B cell (primary cell): Measurements from ENCODE around the gene PTH2. TPM values are rescaled to one million over a fixed set of nuclear protein-coding genes. Genes with fewer than 3 reads are reported as not detected.
A peak's percentile ranks its signal among the peaks of the same experiment; 100 is the strongest.

Source experiments
- ATAC-seq: fragments of 200-7000 bp; cut with Tn5 transposase; one replicate; pipeline ENCODE4 v1.10.0; 2021; ENCODE audit warnings: low read depth, mild to moderate bottlenecking, moderate number of reproducible peaks, moderate library complexity
- CTCF ChIA-PET: fragments of 350-600 bp; sonication (Branson Sonifier 250); formaldehyde crosslinking; loops from one replicate; lab custom pipeline; 2021; ENCODE audit warnings: antibody characterized with exemption, inconsistent platforms; lab: Charles Lee
- POLR2A ChIA-PET: fragments of 350-600 bp; sonication (Branson Sonifier 250); formaldehyde crosslinking; loops from one replicate; lab custom pipeline; 2021; ENCODE audit warnings: antibody characterized with exemption; lab: Charles Lee
- DNase-seq: peaks from one replicate; pipeline ENCODE4 v3.0.0; 2013
- H2AFZ ChIP-seq: 2 replicates; pipeline ENCODE4 v1.6.1; 2012; ENCODE audit warnings: mild to moderate bottlenecking, low read depth, low read length; ENCODE audit not compliant: insufficient read depth, poor library complexity, severe bottlenecking
- H3K27ac ChIP-seq, 2 donors: 1 replicate in 1 of 2; 2 replicates in 1 of 2; pipeline ENCODE4 v1.5.1; 2012 to 2013; ENCODE audit warnings: low read length in 2 of 2, mild to moderate bottlenecking in 2 of 2, moderate library complexity in 1 of 2
- H3K27me3 ChIP-seq, 4 experiments: fragments of 200-600 bp in 1 of 4; sonication (generic) in 1 of 4; replicated peaks in 1 of 4; 1 replicate in 2 of 4; 2 replicates in 2 of 4; pipeline versions ENCODE4 v1.6.1 to v1.7.0; 2013 to 2016; ENCODE audit warnings: low read length in 3 of 4, mild to moderate bottlenecking in 2 of 4, mixed read lengths in 1 of 4, moderate library complexity in 1 of 4; ENCODE audit not compliant: insufficient read depth in 4 of 4, control insufficient read depth in 3 of 4; ENCODE audit errors: control extremely low read depth in 1 of 4
- H3K36me3 ChIP-seq, 2 experiments: replicated peaks in 1 of 2; 1 replicate in 1 of 2; 2 replicates in 1 of 2; pipeline versions ENCODE4 v1.6.1 to v1.7.1; 2013; ENCODE audit warnings: low read length in 1 of 2; ENCODE audit not compliant: insufficient read depth in 2 of 2, control insufficient read depth in 1 of 2; ENCODE audit errors: control extremely low read depth in 1 of 2, extremely low read depth in 1 of 2
- H3K4me1 ChIP-seq, 2 donors: fragments of 200-600 bp in 1 of 2; sonication (generic) in 1 of 2; 1 replicate in 1 of 2; 2 replicates in 1 of 2; pipeline versions ENCODE4 v1.5.1 to v1.6.1; 2013 to 2017; ENCODE audit warnings: low read length in 2 of 2; ENCODE audit not compliant: control insufficient read depth in 2 of 2, insufficient read depth in 2 of 2
- H3K4me2 ChIP-seq: replicated peaks from 2 replicates; pipeline ENCODE3; 2012; ENCODE audit warnings: mild to moderate bottlenecking, low read depth, low read length; ENCODE audit not compliant: poor library complexity, severe bottlenecking
- H3K4me3 ChIP-seq, 5 experiments: fragments of 200-600 bp in 1 of 5; sonication (generic) in 1 of 5; 1 replicate in 3 of 5; 2 replicates in 2 of 5; pipeline versions ENCODE4 v1.5.1 to v1.7.0; 2011 to 2016; ENCODE audit warnings: low read length in 4 of 5, mild to moderate bottlenecking in 4 of 5, low read depth in 2 of 5, control low read depth in 1 of 5, moderate library complexity in 1 of 5; ENCODE audit not compliant: insufficient read depth in 1 of 5; ENCODE audit errors: control extremely low read depth in 1 of 5, extremely low read depth in 1 of 5
- H3K79me2 ChIP-seq: fragments of 200-600 bp; sonication (generic); one replicate; pipeline ENCODE4 v1.6.0; 2016; ENCODE audit warnings: low read length; ENCODE audit not compliant: control insufficient read depth, insufficient read depth
- H3K9ac ChIP-seq: fragments of 200-600 bp; sonication (generic); 2 replicates; pipeline ENCODE4 v1.6.1; 2017; ENCODE audit warnings: mild to moderate bottlenecking, low read length, moderate library complexity
- H3K9me3 ChIP-seq, 3 donors: one replicate each; pipeline versions ENCODE4 v1.6.1 to v1.7.1; 2013; ENCODE audit warnings: low read length in 2 of 3; ENCODE audit not compliant: control insufficient read depth in 2 of 3, insufficient read depth in 1 of 3; ENCODE audit errors: control extremely low read depth in 1 of 3
- H4K20me1 ChIP-seq: 2 replicates; pipeline ENCODE4 v1.6.0; 2012; ENCODE audit warnings: mild to moderate bottlenecking, low read length; ENCODE audit not compliant: insufficient read depth, control insufficient read depth, poor library complexity, severe bottlenecking
- H3K27ac Mint-ChIP-seq: one replicate; pipeline ENCODE4 v1.8.0; 2021; ENCODE audit warnings: mixed read lengths
- H3K27me3 Mint-ChIP-seq: one replicate; pipeline ENCODE4 v1.8.0; 2021; ENCODE audit warnings: mixed read lengths
- H3K4me1 Mint-ChIP-seq: one replicate; pipeline ENCODE4 v1.8.0; 2021; ENCODE audit warnings: mixed read lengths
- H3K4me3 Mint-ChIP-seq: one replicate; pipeline ENCODE4 v1.8.0; 2021; ENCODE audit warnings: mixed read lengths
- H3K9me3 Mint-ChIP-seq: one replicate; pipeline ENCODE4 v1.8.0; 2022; ENCODE audit warnings: mixed read lengths; ENCODE audit not compliant: insufficient read depth
- EZH2 ChIP-seq: IDR thresholded peaks from 2 replicates; pipeline ENCODE4 v1.6.1; 2012; ENCODE audit warnings: borderline replicate concordance, low read depth, mild to moderate bottlenecking, moderate library complexity, low read length; ENCODE audit not compliant: insufficient read depth, poor library complexity, severe bottlenecking
- WGBS: methylation state at CpG from one replicate; pipeline ENCODE4 v1.1.5; 2013; ENCODE audit warnings: missing lambda C conversion rate; ENCODE audit not compliant: insufficient coverage; 5-methylcytosine and 5-hydroxymethylcytosine counted together
- intact Hi-C: fragments of 100-400 bp; cut with micrococcal nuclease; formaldehyde crosslinking; loops from one replicate; pipeline ENCODE4 v1.10.0; 2022
- polyA plus RNA-seq: library from polyadenylated mRNA; depleted of rRNA; stranded (reverse); fragments of >200 nt; gene quantifications from 2 replicates; pipeline ENCODE4 v1.2.3, GENCODE V29; 2012
- total RNA-seq, 2 donors: library from RNA; stranded (reverse); fragments of 120-200 nt in 1 of 2; gene quantifications; 1 replicate in 1 of 2; 2 replicates in 1 of 2; pipeline versions ENCODE4 v1.2.3 to v1.2.4, GENCODE V29; 2013 to 2022
- TF ChIP-seq, protein P1 (sequence below): fragments of 200-600 bp; IDR thresholded peaks from one replicate; pipeline ENCODE4 v1.8.0; 2022; ENCODE audit warnings: antibody characterized with exemption, mild to moderate bottlenecking

The PTH2 gene
- total and polyA plus RNA-seq, 2 donors (not counting 1 experiment from before 2014, with no cell fraction given): not detected

- peaks cover 0 to 26% of the 10 kb centered on the region in 2 experiments for H3K36me3 ChIP-seq
- peak overlapping the region; percentile 12 to 80 (median 71) for H3K4me3 ChIP-seq
- Mint-ChIP-seq H3K9me3 (no peaks in the 10 kb centered on the region), H3K4me1 (peaks cover 35% of the 10 kb centered on the region), H3K27ac (peak overlapping the region; percentile 95), H3K4me3 (peak overlapping the region; percentile 93), H3K27me3 (peaks cover 37% of the 10 kb centered on the region)
- H3K4me2 ChIP-seq: peak overlapping the region; percentile 99
- under 1% methylated on average over 45 of the region's 47 CpGs for WGBS
- peak overlapping the region; percentile 65 to 72 for H3K27ac ChIP-seq
- POLR2A ChIA-PET: interaction anchor here (0.6 to 2.3 kb wide), 12 partner anchors 10 to 600 kb away, joined by 3 to 20 read pairs (median 5); partner anchors contain the start of gene CD37
- H3K4me1 ChIP-seq: peaks cover 18 to 31% of the 10 kb centered on the region in 2 donors
- CTCF ChIA-PET: interaction anchor here (0.6 to 5.1 kb wide), 18 partner anchors 8 to 217 kb away, joined by 3 to 70 read pairs (median 4); partner anchors contain the start of genes FLT3LG and PIH1D1
- peaks cover 2 to 39% (median 34%) of the 10 kb centered on the region in 4 experiments for H3K27me3 ChIP-seq
- peak overlapping the region; percentile 89 for H3K9ac ChIP-seq
- intact Hi-C loops: loop anchor here (1.0 to 2.0 kb wide), 7 partner anchors 8 to 177 kb away; partner anchors contain the start of genes PIH1D1 and RPS11
- peaks cover 2% of the 10 kb centered on the region for H3K79me2 ChIP-seq
- H3K9me3 ChIP-seq: peaks cover 0 to 14% (median 0%) of the 10 kb centered on the region in 3 donors
- no peak for TF ChIP-seq EZH2
- TF ChIP-seq, protein P1, sequence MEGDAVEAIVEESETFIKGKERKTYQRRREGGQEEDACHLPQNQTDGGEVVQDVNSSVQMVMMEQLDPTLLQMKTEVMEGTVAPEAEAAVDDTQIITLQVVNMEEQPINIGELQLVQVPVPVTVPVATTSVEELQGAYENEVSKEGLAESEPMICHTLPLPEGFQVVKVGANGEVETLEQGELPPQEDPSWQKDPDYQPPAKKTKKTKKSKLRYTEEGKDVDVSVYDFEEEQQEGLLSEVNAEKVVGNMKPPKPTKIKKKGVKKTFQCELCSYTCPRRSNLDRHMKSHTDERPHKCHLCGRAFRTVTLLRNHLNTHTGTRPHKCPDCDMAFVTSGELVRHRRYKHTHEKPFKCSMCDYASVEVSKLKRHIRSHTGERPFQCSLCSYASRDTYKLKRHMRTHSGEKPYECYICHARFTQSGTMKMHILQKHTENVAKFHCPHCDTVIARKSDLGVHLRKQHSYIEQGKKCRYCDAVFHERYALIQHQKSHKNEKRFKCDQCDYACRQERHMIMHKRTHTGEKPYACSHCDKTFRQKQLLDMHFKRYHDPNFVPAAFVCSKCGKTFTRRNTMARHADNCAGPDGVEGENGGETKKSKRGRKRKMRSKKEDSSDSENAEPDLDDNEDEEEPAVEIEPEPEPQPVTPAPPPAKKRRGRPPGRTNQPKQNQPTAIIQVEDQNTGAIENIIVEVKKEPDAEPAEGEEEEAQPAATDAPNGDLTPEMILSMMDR: peak; percentile 89
- peaks cover 16% of the 10 kb centered on the region for H4K20me1 ChIP-seq
- peak overlapping the region; percentile 97 for H2AFZ ChIP-seq
- peak; percentile 85 for ATAC-seq
- DNase-seq: peak; percentile 98
These were observed 20.3 kb upstream of the PTH2 start for GRCh38 chr19:49443366-49444099.
